Mesodermal cell (in vitro differentiated cells): Measurements from ENCODE around the gene GALNT9.
"Not testable (repeated sequence)": the region's sequence is repeated elsewhere in the genome, so short reads cannot be mapped to it uniquely, and the experiment has no call there.

Source experiments
- H3K27ac ChIP-seq: 2 replicates; pipeline ENCODE4 v1.7.0; 2013; ENCODE audit warnings: mild to moderate bottlenecking, low read depth, low read length, moderate library complexity; ENCODE audit not compliant: severe bottlenecking
- H3K36me3 ChIP-seq: 2 replicates; pipeline ENCODE4 v1.7.1; 2013; ENCODE audit warnings: mild to moderate bottlenecking, low read length, moderate library complexity; ENCODE audit not compliant: control insufficient read depth, insufficient read depth
- H3K4me1 ChIP-seq: one replicate; pipeline ENCODE4 v1.7.1; 2013; ENCODE audit warnings: mild to moderate bottlenecking, low read length; ENCODE audit not compliant: insufficient read depth, control insufficient read depth, poor library complexity, severe bottlenecking
- H3K4me3 ChIP-seq: 2 replicates; pipeline ENCODE4 v1.7.0; 2013; ENCODE audit warnings: low read length, control low read depth, mild to moderate bottlenecking; ENCODE audit not compliant: insufficient read depth, poor library complexity, severe bottlenecking; ENCODE audit errors: extremely low read depth
- H3K9me3 ChIP-seq: 2 replicates; pipeline ENCODE4 v1.7.1; 2013; ENCODE audit warnings: mild to moderate bottlenecking, low read length, moderate library complexity; ENCODE audit not compliant: control insufficient read depth
- WGBS, 2 experiments: methylation state at CpG; one replicate each; pipeline ENCODE4 v1.1.5; 2013; ENCODE audit warnings: missing lambda C conversion rate in 2 of 2; ENCODE audit not compliant: insufficient coverage in 2 of 2; 5-methylcytosine and 5-hydroxymethylcytosine counted together

The GALNT9 gene

DNA sequence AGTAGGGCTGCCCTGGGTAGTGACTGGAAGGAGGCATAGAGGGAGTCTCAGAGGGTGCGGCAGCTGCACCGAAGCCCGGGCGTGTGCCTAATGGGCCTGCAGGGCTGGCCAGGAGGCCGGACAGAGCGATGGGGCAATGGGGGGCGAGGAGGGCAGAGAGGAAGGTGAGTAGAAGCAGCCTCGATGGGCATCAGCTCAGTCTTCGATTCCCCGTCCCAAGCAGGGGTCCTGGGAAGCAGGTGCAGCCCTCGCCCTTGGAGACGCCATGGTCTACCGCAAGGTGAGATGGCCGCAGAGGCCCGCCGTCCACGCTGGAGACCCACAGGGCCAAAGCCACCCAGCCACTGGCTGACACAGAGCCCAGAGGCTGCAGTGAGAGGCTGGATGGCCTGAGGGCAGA lies 70.8 kb downstream of the GALNT9 start:
- no peaks in the 10 kb centered on the region for H3K36me3 ChIP-seq
- no peak overlapping the region for H3K4me3 ChIP-seq
- H3K27ac ChIP-seq, result no peak overlapping the region
- H3K4me1 ChIP-seq, result no peaks in the 10 kb centered on the region
- WGBS, 2 experiments, result 84 to 86% methylated on average over 16 to 17 of the region's 17 CpGs
- peaks cover 25% of the 10 kb centered on the region for H3K9me3 ChIP-seq

DNA sequence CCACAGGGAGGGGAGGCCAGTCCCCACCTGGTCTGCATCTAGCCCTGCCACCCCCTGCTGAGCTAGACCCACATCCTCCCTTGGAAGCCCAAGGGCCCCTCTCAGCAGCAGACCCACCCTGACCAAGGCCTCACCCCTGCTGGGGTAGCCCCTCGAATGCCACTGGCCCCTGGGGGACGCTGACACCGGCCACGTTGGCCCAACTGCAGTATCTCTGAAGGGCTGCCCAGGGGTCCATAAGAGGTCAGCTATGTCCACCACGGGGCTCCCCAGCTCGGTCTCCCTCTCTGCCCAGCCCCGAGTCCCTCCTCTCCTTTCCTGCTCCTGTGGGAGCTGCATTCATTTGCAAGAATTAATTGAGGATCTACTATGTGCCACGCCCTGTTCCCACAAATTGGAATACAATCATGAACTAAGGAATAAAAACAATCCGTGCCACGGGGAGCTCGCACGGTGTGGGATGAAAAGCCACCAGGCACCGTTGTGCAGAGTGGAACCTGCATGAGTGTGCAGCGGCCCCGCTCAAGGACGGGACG lies 71.4 kb downstream of the GALNT9 start:
- no peak overlapping the region for H3K4me3 ChIP-seq
- H3K27ac ChIP-seq, result no peak overlapping the region
- H3K4me1 ChIP-seq, result no peaks in the 10 kb centered on the region
- peaks cover 25% of the 10 kb centered on the region for H3K9me3 ChIP-seq
- no peaks in the 10 kb centered on the region for H3K36me3 ChIP-seq
- 83 to 87% methylated on average over 14 to 16 of the region's 17 CpGs for WGBS, 2 experiments

DNA sequence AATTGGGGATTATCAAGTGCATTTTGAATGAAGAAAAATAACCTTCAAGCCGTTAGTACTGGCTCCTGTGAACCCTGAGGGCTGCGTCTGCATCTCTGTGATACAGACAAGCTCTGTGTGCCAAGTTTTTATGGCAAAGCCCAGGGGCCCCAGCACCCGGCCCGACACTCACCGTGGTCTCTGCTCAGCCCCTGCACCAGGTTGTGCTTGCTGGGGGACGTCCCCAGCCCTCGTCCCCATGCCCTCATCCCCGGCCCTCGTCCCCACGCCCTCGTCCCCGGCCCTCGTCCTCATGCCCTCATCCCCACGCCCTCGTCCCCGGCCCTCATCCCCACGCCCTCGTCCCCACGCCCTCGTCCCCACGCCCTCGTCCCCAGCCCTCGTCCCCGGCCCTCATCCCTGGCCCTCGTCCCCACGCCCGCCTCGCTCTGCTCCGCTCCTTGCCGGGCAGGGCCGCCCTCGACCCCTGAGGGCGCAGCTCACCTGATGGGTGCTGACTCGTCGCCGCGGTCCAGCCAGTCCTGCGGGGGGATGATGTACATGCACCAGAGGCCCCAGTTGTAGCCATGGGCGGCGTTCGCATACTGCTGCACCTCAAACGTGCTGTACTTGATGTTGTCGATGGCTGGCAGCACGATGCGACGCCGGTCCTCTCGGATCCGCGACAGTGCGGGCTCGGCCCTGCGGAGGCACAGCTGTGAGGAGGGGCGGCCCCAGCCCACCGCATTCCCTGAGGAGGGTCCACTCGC lies 72.0 kb downstream of the GALNT9 start:
- Histone ChIP-seq H3K36me3 (no peaks in the 10 kb centered on the region), H3K9me3 (peaks cover 25% of the 10 kb centered on the region), H3K4me1 (no peaks in the 10 kb centered on the region), H3K27ac (no peak overlapping the region), H3K4me3 (no peak overlapping the region)
- WGBS, 2 experiments, result 86 to 87% methylated on average over 39 to 53 of the region's 56 CpGs

- 67 to 74% methylated on average over 6 to 8 of the region's 9 CpGs for WGBS, 2 experiments
- H3K4me1 ChIP-seq, result no peaks in the 10 kb centered on the region
- no peak overlapping the region for H3K27ac ChIP-seq
- no peak overlapping the region for H3K4me3 ChIP-seq
- no peaks in the 10 kb centered on the region for H3K36me3 ChIP-seq
- H3K9me3 ChIP-seq, result peaks cover 19% of the 10 kb centered on the region
Measured at GRCh38 chr12:132256646-132257045, 72.7 kb downstream of the GALNT9 start.

DNA sequence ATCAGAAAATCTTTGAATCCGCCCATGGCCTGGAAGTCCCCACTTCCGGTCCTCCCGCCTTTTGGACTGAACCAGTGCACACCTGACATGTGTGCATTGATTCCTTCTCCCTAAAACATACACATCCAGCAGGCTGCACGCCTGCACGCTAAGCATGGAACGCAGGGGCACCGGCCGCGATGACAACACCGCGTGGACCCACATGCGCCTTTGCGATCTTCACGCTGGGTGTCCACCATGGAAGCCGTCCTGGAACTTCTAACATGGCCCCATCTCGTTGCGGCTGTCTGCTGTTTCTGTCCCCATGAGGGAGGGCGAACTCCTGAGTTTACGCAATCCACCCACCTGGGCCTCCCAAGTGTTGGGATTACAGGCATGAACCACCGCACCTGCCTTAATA lies 73.7 kb downstream of the GALNT9 start:
- 77% methylated on average over 17 to 18 of the region's 20 CpGs for WGBS, 2 experiments
- Histone ChIP-seq H3K9me3 (peaks cover 16% of the 10 kb centered on the region), H3K4me1 (no peaks in the 10 kb centered on the region), H3K4me3 (no peak overlapping the region), H3K36me3 (no peaks in the 10 kb centered on the region), H3K27ac (no peak overlapping the region)

DNA sequence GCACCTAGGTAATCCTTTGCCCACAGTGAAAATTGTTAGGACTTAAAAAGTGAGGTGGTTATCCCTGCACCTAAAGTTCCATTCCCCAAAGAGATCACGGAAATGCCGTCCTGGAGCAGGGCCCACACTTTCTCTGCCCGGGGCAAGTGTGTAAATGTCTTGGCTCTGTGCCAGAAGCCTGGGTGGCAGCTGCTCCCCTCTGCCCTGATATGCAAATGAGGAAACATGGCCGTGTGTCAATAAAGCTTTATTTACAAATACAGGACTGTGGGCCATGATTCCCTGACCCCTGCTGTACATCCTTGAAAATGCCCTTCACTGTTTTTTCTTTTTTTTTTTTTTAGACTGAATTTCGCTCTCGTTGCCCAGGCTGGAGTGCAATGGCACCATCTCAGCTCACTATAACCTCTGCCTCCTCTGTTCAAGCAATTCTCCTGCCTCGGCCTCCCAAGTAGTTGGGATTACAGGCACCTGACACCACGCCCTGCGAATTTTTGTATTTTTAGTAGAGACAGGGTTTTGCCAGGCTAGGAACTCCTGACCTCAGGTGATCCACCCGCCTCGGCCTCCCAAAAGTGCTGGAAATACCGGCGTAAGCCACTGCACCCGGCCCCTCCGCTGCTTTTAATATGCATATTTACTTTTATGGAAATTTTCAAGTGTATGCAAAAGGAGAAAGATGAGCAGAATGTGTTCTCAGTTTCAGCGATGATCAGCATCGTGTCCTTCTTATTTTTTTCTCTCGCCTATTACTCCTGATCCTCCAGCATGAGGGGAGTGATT lies 75.5 kb downstream of the GALNT9 start:
- H3K4me1 ChIP-seq, result no peaks in the 10 kb centered on the region
- WGBS, 2 experiments, result 79 to 83% methylated on average over 9 to 14 of the region's 18 CpGs
- no peak overlapping the region for H3K27ac ChIP-seq
- no peak overlapping the region for H3K4me3 ChIP-seq
- peaks cover 9% of the 10 kb centered on the region for H3K9me3 ChIP-seq
- H3K36me3 ChIP-seq, result no peaks in the 10 kb centered on the region

- peaks cover 13% of the 10 kb centered on the region for H3K9me3 ChIP-seq
- not testable (repeated sequence) for H3K4me3 ChIP-seq, H3K27ac ChIP-seq, H3K4me1 ChIP-seq, H3K36me3 ChIP-seq
- WGBS, 2 experiments, result no CpG with 5 or more reads among the region's 5 CpGs
Measured at GRCh38 chr12:132252981-132253380, 76.4 kb downstream of the GALNT9 start.

DNA sequence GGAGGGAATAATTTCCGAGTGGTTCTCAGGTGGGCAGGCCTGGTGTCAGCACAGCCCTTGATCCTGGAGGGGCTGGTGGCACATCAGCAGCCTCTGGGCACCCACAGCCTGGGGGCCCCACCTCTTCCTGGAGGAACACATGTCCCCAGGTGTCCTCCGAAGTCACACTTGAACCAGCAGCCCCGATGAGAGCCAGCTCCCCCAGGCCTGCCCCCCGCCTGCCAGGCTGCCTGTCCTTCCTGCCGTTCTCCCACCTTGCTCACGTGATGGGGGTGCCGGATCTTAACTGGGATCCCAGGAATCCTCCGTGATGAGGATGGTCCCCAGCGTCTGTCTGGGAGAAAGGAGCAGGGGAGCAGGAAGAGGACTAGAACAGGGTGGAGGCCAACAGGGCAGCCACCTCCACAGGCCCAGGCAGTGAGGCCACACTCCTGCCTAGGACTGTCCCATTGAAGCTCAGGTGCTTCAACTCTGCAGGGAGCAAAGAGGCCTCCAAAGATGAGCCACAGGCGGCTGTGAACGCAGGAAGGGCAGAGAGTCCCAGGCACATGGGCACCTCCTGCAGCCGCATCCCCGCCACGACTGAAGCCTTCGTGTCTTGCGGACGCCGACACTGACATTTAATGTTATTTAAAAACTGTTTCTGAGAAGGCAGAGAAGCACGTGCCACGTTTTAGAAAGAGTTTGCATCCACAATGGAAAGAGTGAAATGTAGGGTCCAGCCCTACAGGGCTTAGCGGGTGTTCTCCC lies 77.5 kb downstream of the GALNT9 start:
- H3K36me3 ChIP-seq, result no peaks in the 10 kb centered on the region
- H3K27ac ChIP-seq, result no peak overlapping the region
- H3K9me3 ChIP-seq, result peaks cover 13% of the 10 kb centered on the region
- 83 to 87% methylated on average over 21 of the region's 21 CpGs for WGBS, 2 experiments
- H3K4me3 ChIP-seq, result no peak overlapping the region
- H3K4me1 ChIP-seq, result no peaks in the 10 kb centered on the region

DNA sequence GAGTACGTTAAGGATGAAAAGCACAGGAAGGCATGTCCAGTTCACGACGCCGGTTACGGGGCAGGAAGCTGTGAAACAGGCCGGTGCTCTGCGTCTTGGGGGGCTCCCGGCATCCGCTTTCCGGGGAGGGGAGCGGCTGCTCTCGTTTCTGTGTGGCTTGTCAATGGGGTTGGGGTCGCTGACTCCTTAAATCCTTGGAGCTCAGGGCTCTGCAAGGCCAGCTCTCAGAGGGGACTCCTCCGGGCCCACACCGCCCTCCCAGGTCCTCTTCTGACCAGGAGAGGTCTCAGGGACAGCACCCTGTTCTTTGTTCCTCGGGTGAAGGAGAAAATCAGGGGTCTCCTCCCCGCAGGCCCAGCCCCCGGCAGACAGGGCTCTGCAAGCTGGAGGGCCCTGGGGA lies 78.1 kb downstream of the GALNT9 start:
- Histone ChIP-seq H3K4me1 (no peaks in the 10 kb centered on the region), H3K9me3 (peaks cover 13% of the 10 kb centered on the region), H3K36me3 (no peaks in the 10 kb centered on the region), H3K27ac (no peak overlapping the region), H3K4me3 (no peak overlapping the region)
- WGBS, 2 experiments, result 84 to 86% methylated on average over 17 to 18 of the region's 18 CpGs

GRCh38 chr12:132250707-132251106 lies 78.7 kb downstream of the GALNT9 start:
- 87 to 92% methylated on average over 33 of the region's 33 CpGs for WGBS, 2 experiments
- Histone ChIP-seq H3K4me3 (no peak overlapping the region), H3K36me3 (no peaks in the 10 kb centered on the region), H3K4me1 (no peaks in the 10 kb centered on the region), H3K9me3 (peaks cover 13% of the 10 kb centered on the region), H3K27ac (no peak overlapping the region)
